HepG2 (cell line): ENCODE data around the gene MKS1.

Experiments
- CBFB ChIP-seq: sonication (generic); formaldehyde crosslinking; IDR thresholded peaks from 2 replicates; pipeline ENCODE4 v1.4.0; 2020; ENCODE audit warnings: missing genetic modification reagents
- MEIS1 ChIP-seq: sonication (generic); formaldehyde crosslinking; IDR thresholded peaks from 2 replicates; pipeline ENCODE4 v1.9.0; 2021; ENCODE audit warnings: mild to moderate bottlenecking, missing genetic modification reagents, moderate library complexity, borderline replicate concordance
- SIN3A ChIP-seq: IDR thresholded peaks from 2 replicates; pipeline ENCODE4 v1.6.1; 2011; ENCODE audit warnings: low read depth, mild to moderate bottlenecking, control low read depth, low read length, borderline replicate concordance
- ZNF660 ChIP-seq: sonication (generic); formaldehyde crosslinking; IDR thresholded peaks from 2 replicates; pipeline ENCODE4 v1.5.1; 2020; ENCODE audit warnings: mild to moderate bottlenecking, low read depth, missing genetic modification reagents, borderline replicate concordance

GRCh38 chr17:58253082-58253481 is 34.0 kb upstream of the MKS1 start:
- TF ChIP-seq MEIS1 (CRISPR knock-in tag): no peak
- TF ChIP-seq CBFB (CRISPR knock-in tag): no peak
- TF ChIP-seq ZNF660: no peak
- no peak for TF ChIP-seq SIN3A
